Kidney epithelial cell (primary cell): Measurements from ENCODE around the gene ZNF816. TPM values are rescaled to one million over a fixed set of nuclear protein-coding genes. Genes with fewer than 3 reads are reported as not detected.

ENCODE experiments used
- DNase-seq: peaks from one replicate; pipeline ENCODE4 v3.0.0-alpha.2; 2010; ENCODE audit warnings: low read depth
- H3K27me3 ChIP-seq: 2 replicates; pipeline ENCODE4 v1.6.0; 2011; ENCODE audit warnings: low read length; ENCODE audit not compliant: control insufficient read depth, insufficient read depth
- H3K36me3 ChIP-seq: 2 replicates; pipeline ENCODE4 v1.5.1; 2011; ENCODE audit warnings: low read length; ENCODE audit not compliant: control insufficient read depth, insufficient read depth
- H3K4me3 ChIP-seq: 2 replicates; pipeline ENCODE4 v1.5.1; 2011; ENCODE audit warnings: low read depth, mild to moderate bottlenecking, control low read depth, low read length
- total RNA-seq: library from RNA; depleted of rRNA; stranded (reverse); fragments of >200 nt; gene quantifications from 2 replicates; pipeline ENCODE4 v1.2.3, GENCODE V29; 2015
- TF ChIP-seq, protein P1 (sequence below): IDR thresholded peaks from 2 replicates; pipeline ENCODE4 v1.5.1; 2011; ENCODE audit warnings: mild to moderate bottlenecking, moderate library complexity, low read length, control low read depth, inconsistent platforms; ENCODE audit not compliant: insufficient read depth, poor library complexity, severe bottlenecking

The ZNF816 gene
- total RNA-seq, 1 donor from 2014 or later: 12.8 TPM

DNA sequence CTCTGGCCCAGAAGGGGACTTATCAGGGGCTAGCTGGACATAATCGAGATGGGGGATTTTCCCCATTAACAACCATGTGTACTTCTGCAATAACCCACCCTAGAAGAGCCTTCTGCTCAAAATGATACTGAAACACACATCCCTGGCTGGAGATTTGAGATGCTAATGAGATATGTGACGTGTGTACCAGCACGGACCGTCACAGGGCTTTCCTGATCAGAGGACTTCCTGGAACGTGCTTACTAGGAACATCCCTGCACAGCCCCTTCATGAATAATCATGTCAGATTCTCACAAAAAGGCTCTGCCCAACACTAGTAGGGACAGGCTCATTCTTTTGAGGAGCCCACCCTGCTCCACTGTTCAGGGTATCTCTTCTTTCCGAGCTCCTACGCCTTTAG is 44.5 kb upstream of the ZNF816 start:
- H3K36me3 ChIP-seq: no peaks in the 10 kb centered on the region
- no peak for DNase-seq
- TF ChIP-seq, protein P1, sequence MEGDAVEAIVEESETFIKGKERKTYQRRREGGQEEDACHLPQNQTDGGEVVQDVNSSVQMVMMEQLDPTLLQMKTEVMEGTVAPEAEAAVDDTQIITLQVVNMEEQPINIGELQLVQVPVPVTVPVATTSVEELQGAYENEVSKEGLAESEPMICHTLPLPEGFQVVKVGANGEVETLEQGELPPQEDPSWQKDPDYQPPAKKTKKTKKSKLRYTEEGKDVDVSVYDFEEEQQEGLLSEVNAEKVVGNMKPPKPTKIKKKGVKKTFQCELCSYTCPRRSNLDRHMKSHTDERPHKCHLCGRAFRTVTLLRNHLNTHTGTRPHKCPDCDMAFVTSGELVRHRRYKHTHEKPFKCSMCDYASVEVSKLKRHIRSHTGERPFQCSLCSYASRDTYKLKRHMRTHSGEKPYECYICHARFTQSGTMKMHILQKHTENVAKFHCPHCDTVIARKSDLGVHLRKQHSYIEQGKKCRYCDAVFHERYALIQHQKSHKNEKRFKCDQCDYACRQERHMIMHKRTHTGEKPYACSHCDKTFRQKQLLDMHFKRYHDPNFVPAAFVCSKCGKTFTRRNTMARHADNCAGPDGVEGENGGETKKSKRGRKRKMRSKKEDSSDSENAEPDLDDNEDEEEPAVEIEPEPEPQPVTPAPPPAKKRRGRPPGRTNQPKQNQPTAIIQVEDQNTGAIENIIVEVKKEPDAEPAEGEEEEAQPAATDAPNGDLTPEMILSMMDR: no peak

DNA sequence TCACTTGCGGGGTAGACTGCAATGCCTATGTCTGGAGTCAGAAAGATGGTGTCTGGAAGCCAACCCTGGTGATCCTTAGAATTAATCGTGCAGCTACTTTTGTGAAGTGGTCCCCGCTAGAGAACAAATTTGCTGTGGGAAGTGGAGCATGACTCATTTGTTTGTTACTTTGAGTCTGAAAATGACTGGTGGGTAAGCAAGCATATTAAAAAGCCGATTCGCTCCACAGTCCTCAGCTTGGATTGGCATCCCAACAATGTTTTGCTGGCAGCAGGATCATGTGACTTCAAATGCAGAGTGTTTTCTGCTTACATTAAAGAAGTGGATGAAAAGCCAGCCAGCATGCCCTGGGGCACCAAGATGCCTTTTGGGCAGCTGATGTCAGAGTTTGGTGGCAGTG is 41.6 kb upstream of the ZNF816 start:
- TF ChIP-seq, protein P1: no peak
- Histone ChIP-seq H3K4me3 (no peak overlapping the region), H3K27me3 (no peaks in the 10 kb centered on the region), H3K36me3 (no peaks in the 10 kb centered on the region)
- DNase-seq: no peak

More for the DNA sequence above, 44.5 kb upstream of the ZNF816 start:
- Histone ChIP-seq H3K27me3 (no peaks in the 10 kb centered on the region), H3K4me3 (no peak overlapping the region)

DNA sequence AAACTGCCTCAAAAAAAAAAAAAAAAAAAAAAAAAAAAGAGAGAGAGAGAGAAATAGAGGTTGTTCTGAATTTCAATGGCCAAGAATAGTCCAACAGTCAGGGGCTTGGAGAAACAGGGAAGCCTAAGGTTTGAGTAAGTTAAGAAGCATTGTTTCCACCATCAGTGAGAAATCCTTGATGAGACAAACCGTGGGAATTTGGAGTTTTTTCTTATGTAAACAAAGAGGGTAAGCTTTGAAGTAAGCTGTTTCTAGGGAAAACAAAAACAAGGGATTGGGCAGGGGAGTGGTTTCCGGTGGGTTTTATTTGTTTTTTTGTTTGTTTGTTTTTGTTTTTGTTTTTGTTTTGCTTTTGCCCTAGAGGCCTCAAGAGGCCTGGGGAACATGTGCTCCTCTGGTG is 39.8 kb upstream of the ZNF816 start:
- TF ChIP-seq, protein P1: no peak
- Histone ChIP-seq H3K36me3 (no peaks in the 10 kb centered on the region), H3K27me3 (no peaks in the 10 kb centered on the region), H3K4me3 (no peak overlapping the region)
- no peak for DNase-seq

DNA sequence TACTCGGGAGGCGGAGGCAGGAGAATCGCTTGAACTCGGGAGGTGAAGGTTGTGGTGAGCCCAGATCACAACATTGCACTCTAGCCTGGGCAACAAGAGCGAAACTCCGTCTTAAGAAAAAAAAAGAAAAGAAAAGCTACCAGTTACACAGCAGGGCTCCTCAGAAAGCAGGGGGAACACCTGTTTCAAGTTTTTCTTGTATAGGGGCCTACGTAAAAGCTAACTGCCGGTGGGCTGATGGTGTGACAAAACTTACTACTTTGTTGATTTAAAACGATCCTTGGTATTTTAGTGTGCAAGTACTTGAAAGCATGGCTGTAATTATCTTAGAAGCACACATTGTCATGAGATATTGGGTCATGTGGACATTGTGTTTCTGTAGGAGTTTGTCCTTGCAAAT is 35.3 kb upstream of the ZNF816 start:
- no peak for DNase-seq
- Histone ChIP-seq H3K4me3 (no peak overlapping the region), H3K27me3 (no peaks in the 10 kb centered on the region), H3K36me3 (no peaks in the 10 kb centered on the region)
- TF ChIP-seq, protein P1: no peak

DNA sequence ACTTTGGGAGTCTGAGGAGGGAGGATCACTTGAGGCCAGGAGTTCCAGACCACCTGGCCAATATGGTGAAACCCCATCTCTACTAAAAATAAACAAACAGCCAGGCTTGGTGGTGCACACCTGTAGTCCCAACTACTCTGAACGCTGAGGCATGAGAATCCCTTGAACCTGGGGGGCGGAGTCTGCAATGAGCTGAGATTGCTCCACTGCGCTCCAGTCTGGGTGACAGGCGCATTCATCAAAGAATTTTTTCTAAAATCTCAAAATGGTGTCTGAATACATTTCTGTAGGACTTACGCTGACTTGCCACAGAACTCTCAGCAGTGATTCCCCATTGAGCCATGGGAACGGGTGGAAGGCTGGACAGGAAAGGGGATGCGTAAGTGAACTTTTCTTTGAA is 33.0 kb upstream of the ZNF816 start:
- H3K27me3 ChIP-seq: no peaks in the 10 kb centered on the region
- no peak for DNase-seq
- TF ChIP-seq, protein P1: no peak
- H3K4me3 ChIP-seq: no peak overlapping the region
- no peaks in the 10 kb centered on the region for H3K36me3 ChIP-seq

DNA sequence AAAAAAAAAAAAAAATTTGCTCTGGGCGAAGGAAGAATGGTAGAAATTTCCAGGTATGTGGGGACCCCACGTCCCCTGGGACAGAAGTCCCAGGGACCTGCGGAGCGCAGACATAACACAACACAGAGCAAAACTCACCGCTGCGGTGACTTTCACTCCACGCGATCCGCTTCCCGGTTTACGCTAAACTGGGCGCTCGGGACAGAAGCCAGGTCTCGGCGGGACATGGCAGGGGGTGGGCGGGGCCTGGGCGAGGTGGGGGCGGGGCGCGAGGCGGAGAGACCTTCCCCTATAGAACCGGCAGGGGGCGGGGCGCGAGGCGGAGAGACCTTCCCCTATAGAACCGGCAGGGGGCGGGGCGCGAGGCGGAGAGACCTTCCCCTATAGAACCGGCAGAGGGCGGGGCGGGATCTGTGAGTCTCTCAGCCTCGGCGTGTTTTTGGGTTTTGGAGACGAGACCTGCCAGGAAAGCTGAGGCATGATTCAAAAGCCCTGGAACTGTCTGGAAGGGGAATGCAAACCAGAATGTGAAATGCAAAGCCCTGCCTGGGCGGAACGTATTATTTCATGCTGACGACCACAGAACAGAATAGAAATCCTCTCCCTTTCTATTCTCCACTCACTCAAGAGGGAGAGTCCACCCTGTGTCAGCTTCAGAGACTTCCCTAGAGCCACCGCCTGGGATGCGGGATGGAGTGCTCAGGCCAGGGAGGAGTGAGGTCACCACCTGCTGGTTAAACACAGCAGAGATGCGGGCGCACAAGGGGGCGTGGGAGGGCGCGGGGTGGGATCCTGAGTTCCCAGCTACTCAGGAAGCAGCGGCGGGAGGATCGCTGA is 30.9 kb upstream of the ZNF816 start:
- no peak for DNase-seq
- no peaks in the 10 kb centered on the region for H3K27me3 ChIP-seq
- peak overlapping the region; percentile 45 for H3K4me3 ChIP-seq
- no peaks in the 10 kb centered on the region for H3K36me3 ChIP-seq
- TF ChIP-seq, protein P1: peak; percentile 65
